Cardiac fibroblast (primary cell): ENCODE results near the gene NRXN3.

Experiments used
- DNase-seq, 2 donors: peaks; one replicate each; pipeline versions ENCODE4 v3.0.0 to v3.0.0-alpha.2; 2010; ENCODE audit warnings: low read depth in 2 of 2
- H3K4me3 ChIP-seq, 2 donors: replicated peaks in 1 of 2; 1 replicate in 1 of 2; 2 replicates in 1 of 2; pipeline ENCODE4 v1.5.1; 2011; ENCODE audit warnings: low read depth in 2 of 2, low read length in 2 of 2, mild to moderate bottlenecking in 2 of 2, moderate library complexity in 1 of 2
- CTCF ChIP-seq: IDR thresholded peaks from one replicate; pipeline ENCODE4 v1.5.1; 2011; ENCODE audit warnings: low read depth, mild to moderate bottlenecking, low read length, inconsistent platforms

The NRXN3 gene

DNA sequence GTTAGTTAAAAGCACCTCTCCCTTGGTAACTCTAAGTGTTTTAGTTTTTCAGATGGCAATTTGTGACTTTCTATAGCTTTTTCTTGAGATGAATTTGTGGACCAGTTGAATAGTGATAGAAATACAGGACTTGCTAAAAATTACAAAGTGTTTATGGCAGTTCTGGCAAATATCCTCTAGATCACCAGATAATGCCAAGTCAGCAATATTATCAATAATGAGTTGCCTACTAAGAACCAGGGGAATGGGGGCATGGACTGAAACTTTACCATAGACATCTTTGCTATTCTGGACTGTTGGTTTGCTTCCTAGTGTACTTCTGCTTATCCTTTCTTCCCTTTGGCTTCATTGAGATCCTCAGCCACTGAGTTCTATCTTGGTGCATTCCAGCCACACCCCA lies 1456.9 kb downstream of the NRXN3 start:
- no peak overlapping the region for H3K4me3 ChIP-seq
- TF ChIP-seq CTCF = no peak
- DNase-seq = no peak

DNA sequence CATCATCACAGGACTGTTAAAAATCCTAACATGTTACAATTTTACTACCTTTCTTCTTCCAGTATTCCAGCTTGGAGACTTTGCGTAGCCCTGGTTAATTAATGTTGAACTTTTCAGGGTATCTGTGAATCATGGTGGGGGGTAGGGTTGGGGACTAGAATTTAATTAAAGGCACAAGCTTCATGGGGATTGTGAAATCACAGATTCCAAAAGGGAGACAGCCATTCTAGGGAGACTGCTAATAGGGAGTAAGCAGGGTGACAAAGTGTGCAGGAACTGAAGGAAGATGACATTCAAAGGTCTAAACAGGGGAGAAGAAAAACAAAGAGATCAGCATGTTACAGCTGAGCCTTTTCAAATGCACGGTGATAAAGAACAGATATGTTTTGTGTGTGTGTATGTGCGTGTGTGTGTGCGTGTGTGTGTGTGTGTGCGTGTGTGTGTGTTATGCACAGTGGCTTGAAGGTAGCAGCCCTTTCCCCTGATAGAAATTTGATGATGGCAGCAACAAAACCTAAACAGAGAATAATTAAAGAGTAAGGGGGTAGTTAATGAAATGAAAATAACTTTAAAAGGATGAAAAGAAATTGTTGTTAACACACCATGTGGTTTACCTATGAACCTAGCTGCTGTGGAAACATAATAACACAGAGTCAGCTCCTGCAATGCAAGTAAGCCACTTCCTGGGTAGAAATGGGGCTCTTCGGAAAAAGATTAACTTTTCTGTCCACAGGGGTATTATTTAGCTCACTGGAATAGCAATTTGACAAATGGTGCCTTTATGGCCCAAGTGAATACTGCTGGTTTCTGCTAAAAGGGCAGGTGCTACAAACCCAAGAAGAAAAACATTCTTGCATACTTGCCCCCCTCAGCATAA lies 1459.5 kb downstream of the NRXN3 start:
- no peak for DNase-seq
- TF ChIP-seq CTCF = no peak
- H3K4me3 ChIP-seq = no peak overlapping the region

- peak in 1 of 2 donors; percentile 3 for DNase-seq
- no peak for TF ChIP-seq CTCF
- no peak overlapping the region for H3K4me3 ChIP-seq
Observed at GRCh38 chr14:79630288-79630960, 1460.3 kb downstream of the NRXN3 start.

DNA sequence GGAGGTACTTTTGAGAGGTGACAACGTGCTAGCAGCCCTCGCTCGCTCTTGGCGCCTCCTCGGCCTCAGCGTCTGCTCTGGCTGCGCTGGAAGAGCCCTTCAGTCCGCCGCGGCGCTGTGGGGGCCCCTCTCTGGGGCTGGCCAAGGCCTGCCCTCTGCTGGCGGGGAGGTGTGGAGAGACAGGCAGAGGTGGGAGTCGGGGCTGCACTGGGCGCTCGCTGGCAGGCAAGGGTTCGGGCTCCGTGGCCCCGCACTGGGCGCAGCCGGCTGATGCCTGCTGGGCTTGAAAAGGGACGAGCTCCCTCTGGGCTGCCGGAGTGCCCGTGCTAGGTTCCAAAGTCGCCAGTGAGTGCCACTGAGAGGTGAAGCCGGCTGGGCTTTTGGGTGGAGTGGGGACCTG lies 1461.1 kb downstream of the NRXN3 start:
- DNase-seq = no peak
- no peak for TF ChIP-seq CTCF
- no peak overlapping the region for H3K4me3 ChIP-seq

DNA sequence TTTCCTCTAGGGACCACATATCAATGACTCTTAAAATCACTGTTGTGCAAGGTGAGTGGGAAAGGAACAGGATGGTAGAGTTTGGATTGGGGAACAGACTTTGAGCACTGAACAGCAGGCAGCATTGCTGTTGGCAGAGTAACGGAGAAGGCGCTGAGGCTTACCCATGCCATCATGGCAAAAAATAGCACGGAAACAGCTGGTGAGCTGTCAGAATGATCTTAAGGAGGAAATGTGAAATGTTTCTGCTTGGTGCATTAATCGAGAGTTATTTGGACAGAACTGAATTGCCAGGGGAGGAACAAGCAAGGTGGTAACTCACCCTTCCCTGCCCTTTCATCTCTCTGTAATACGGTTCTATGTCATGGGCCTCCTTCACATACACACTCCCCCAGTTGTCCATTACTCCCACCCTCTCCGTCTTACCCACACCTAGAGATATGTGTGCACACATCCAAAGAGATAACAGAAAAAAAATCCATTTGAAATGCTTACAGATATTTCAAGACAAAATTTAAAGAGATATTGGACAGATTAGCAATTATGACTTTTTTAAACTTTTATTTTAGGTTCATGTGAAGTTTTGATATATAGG lies 1468.6 kb downstream of the NRXN3 start:
- DNase-seq = no peak
- no peak overlapping the region for H3K4me3 ChIP-seq
- no peak for TF ChIP-seq CTCF

DNA sequence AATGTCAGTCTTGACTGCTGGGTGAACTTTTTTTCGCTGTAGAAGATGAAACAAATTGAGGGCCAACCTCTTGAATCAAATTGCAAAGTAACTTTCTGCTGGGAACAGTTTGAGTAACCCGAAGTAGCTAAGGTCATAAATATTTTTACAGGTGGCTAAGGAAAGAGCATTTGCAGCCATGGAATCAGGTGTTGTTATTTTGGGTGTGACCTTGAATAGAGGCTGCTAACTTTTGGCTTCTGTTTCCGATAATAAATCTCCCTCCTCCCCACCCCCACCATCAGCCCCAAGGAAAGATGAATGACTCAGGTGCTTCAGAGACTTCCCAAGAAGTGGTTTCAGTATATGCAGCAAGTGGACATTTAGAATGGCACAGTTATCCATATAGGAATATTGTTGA lies 1469.4 kb downstream of the NRXN3 start:
- no peak overlapping the region for H3K4me3 ChIP-seq
- no peak for TF ChIP-seq CTCF
- DNase-seq = no peak
